BJ (cell line): Measurements from ENCODE around the gene CHCT1. TPM values are rescaled to one million over a fixed set of nuclear protein-coding genes. Genes with fewer than 3 reads are reported as not detected.
A peak's percentile ranks its signal among the peaks of the same experiment; 100 is the strongest.

Experiments
- CTCF ChIA-PET: fragments of 350-600 bp; formaldehyde crosslinking; extraction: SDS; loops from one replicate; lab custom pipeline; 2021; ENCODE audit warnings: antibody characterized with exemption, inconsistent platforms; lab: Yijun Ruan, JAX
- POLR2A ChIA-PET: fragments of 300-600 bp; sonication (Branson Sonifier 250); formaldehyde crosslinking; extraction: SDS; loops from one replicate; lab custom pipeline; 2021; ENCODE audit warnings: antibody characterized with exemption; lab: Charles Lee
- DNase-seq: peaks from one replicate; pipeline ENCODE4 v3.0.0-alpha.2; 2011; ENCODE audit warnings: low read depth
- H3K27me3 ChIP-seq: 2 replicates; pipeline ENCODE4 v1.6.0; 2011; ENCODE audit warnings: low read length; ENCODE audit not compliant: control insufficient read depth, insufficient read depth
- H3K36me3 ChIP-seq: 2 replicates; pipeline ENCODE4 v1.5.1; 2011; ENCODE audit warnings: low read length; ENCODE audit not compliant: control insufficient read depth, insufficient read depth
- H3K4me3 ChIP-seq: 2 replicates; pipeline ENCODE4 v1.5.1; 2011; ENCODE audit warnings: low read depth, mild to moderate bottlenecking, control low read depth, low read length
- CTCF ChIP-seq: IDR thresholded peaks from 2 replicates; pipeline ENCODE4 v1.5.1; 2011; ENCODE audit warnings: low read depth, mild to moderate bottlenecking, control low read depth, inconsistent platforms, low read length, moderate library complexity; ENCODE audit not compliant: insufficient read depth
- polyA plus RNA-seq: library from polyadenylated mRNA; depleted of rRNA; stranded (reverse); fragments of >200 nt; gene quantifications from 2 replicates; pipeline ENCODE4 v1.2.3, GENCODE V29; 2011

Gene CHCT1
- polyA plus RNA-seq, 1 experiment: not detected

DNA sequence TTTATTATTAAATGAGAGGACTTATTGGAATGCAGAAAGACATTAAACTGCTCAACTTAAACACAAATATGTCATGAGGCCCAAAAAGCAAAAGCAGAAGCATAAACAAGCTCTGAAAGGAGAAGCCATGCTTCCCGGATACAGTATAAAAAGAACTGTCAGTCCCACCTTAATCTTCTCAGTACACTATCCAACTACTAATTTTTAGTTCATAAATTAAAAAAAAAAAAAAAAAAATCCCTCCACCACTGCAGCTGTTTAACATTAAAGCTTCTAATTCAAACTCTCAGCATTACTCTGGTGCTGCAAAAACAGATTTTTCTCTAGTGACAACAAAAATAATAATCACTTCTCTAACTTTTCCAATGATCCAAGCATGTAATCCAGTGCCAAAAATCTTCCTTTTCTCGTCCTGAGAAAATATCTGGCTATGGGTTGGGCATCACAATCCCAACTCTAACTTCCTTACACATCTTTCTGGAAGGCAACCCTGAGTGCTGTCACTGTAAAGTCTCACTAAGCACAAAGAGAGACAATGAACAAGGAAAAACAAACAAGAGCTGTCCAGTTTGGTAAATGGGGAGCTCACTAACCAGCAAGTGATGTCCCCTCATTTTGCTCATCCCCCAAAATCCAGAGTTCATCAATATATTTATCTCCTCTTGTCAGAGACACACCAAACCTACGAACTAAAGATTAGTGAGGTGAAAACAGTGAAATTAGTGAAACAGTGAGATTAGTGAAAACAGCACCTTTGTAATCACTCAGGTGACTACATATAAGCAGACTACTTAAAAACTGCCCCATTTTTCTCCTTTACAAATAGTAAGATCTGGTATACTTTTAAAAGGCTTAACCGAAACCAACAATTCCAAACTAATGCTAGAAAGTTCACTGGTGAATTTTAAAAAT is 35.9 kb upstream of the CHCT1 start:
- Histone ChIP-seq H3K27me3 (no peaks in the 10 kb centered on the region), H3K36me3 (peaks cover 2% of the 10 kb centered on the region), H3K4me3 (no peak overlapping the region)
- no peak for TF ChIP-seq CTCF
- CTCF ChIA-PET: no interaction called here
- POLR2A ChIA-PET: interaction anchor here (0.6 kb wide), 2 partner anchors 45 to 244 kb away, joined by 3 to 6 read pairs; no protein-coding TSS in a partner anchor
- DNase-seq: no peak

DNA sequence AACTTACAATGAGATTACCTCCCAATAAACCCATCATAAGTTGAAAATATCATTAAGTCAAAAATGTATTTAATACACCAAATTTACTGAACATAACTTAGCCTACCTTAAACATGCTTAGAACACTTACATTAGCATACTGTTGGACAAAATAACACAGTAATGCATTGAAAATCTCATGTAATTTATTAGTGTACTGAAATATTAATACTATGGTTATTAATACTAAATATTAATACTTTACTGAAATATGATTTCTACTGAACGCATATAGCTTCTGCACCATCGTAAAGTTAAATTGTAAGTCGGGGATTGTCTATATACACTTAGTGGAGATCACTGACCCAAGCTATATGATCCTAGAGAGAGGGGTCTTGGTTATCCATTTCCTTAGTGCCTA is 34.6 kb upstream of the CHCT1 start:
- POLR2A ChIA-PET: no interaction called here
- Histone ChIP-seq H3K4me3 (no peak overlapping the region), H3K36me3 (no peaks in the 10 kb centered on the region), H3K27me3 (no peaks in the 10 kb centered on the region)
- CTCF ChIA-PET: no interaction called here
- no peak for DNase-seq
- TF ChIP-seq CTCF: no peak

GRCh38 chr17:60388742-60389141 is 33.5 kb upstream of the CHCT1 start:
- no peak for TF ChIP-seq CTCF
- ChIA-PET CTCF (no interaction called here), POLR2A (no interaction called here)
- no peak overlapping the region for H3K4me3 ChIP-seq
- no peaks in the 10 kb centered on the region for H3K27me3 ChIP-seq
- no peak for DNase-seq
- no peaks in the 10 kb centered on the region for H3K36me3 ChIP-seq

- DNase-seq: peak; percentile 44
- CTCF ChIA-PET: interaction anchor here (0.6 to 1.3 kb wide), 3 partner anchors 31 to 504 kb away, joined by 3 read pairs; no protein-coding TSS in a partner anchor
- Histone ChIP-seq H3K27me3 (no peaks in the 10 kb centered on the region), H3K36me3 (no peaks in the 10 kb centered on the region), H3K4me3 (peak overlapping the region; percentile 82)
- POLR2A ChIA-PET: no interaction called here
- no peak for TF ChIP-seq CTCF
These were observed 32.1 kb upstream of the CHCT1 start for GRCh38 chr17:60390186-60390585.

DNA sequence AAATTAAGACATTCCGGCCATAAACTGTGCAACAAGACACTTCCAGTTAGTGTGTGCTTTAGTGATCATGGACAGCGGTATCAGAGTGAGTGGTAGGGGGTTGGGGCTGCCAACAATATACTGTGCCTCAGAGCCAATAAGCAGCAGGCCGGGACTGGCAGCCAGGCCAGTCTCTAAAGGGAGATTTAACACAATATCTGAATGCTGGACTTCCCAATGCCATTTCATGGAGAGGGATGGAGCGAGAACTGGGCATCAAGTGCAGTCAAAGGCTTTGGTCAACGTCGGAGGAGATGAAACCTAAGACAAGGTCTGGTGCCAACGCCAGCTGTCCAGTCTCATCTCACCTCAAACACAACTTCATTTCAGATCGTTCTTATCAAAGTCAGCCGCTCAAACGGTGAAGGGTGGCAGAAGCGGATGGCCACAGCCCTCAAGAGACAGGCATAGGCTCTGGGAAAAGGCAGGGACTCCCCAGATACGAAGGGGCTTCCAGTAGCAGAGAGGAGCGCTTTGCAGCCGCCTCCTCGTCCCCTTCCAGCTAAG is 31.3 kb upstream of the CHCT1 start:
- CTCF ChIA-PET: interaction anchor here (0.7 to 1.7 kb wide), 5 partner anchors 13 to 161 kb away, joined by 3 to 6 read pairs (median 3); no protein-coding TSS in a partner anchor
- DNase-seq: no peak
- no peak for TF ChIP-seq CTCF
- Histone ChIP-seq H3K4me3 (peak overlapping the region; percentile 82), H3K27me3 (no peaks in the 10 kb centered on the region), H3K36me3 (no peaks in the 10 kb centered on the region)
- POLR2A ChIA-PET: no interaction called here
